Calu3 (cell line): Measurements from ENCODE around the gene SERGEF. TPM values are rescaled to one million over a fixed set of nuclear protein-coding genes. Genes with fewer than 3 reads are reported as not detected.

ENCODE experiments used
- BruUV-seq: library from RNA; stranded (reverse); fragments of 400-500 nt; replicated peaks from 2 replicates; lab custom pipeline; 2021; lab: Mats Ljungman, UMichigan
- CTCF ChIA-PET: fragments of 300-600 bp; sonication (Branson Sonifier 250); formaldehyde crosslinking; loops from one replicate; lab custom pipeline; 2022; ENCODE audit warnings: antibody characterized with exemption; lab: Charles Lee
- DNase-seq: peaks from one replicate; pipeline ENCODE4 v3.0.0; 2022
- H3K27ac Mint-ChIP-seq: one replicate; pipeline ENCODE4 v1.8.0; 2022; ENCODE audit warnings: mixed read lengths; ENCODE audit not compliant: unreplicated experiment
- H3K27me3 Mint-ChIP-seq: one replicate; pipeline ENCODE4 v1.8.0; 2022; ENCODE audit warnings: mixed read lengths; ENCODE audit not compliant: unreplicated experiment
- H3K36me3 Mint-ChIP-seq: one replicate; pipeline ENCODE4 v1.8.0; 2022; ENCODE audit warnings: mild to moderate bottlenecking, moderate library complexity, mixed read lengths; ENCODE audit not compliant: insufficient read depth, unreplicated experiment
- H3K4me1 Mint-ChIP-seq: one replicate; pipeline ENCODE4 v1.8.0; 2022; ENCODE audit warnings: mild to moderate bottlenecking, low read depth, mixed read lengths; ENCODE audit not compliant: unreplicated experiment
- H3K4me3 Mint-ChIP-seq: one replicate; pipeline ENCODE4 v1.8.0; 2022; ENCODE audit warnings: mild to moderate bottlenecking, low read depth, moderate library complexity, mixed read lengths; ENCODE audit not compliant: unreplicated experiment
- H3K9me3 Mint-ChIP-seq: one replicate; pipeline ENCODE4 v1.8.0; 2022; ENCODE audit warnings: low read depth, mixed read lengths; ENCODE audit not compliant: unreplicated experiment
- intact Hi-C: fragments of 100-400 bp; cut with micrococcal nuclease; formaldehyde crosslinking; loops from one replicate; pipeline ENCODE4 v1.10.0; 2022; ENCODE audit not compliant: unreplicated experiment
- total RNA-seq: library from RNA; stranded (reverse); gene quantifications from 2 replicates; pipeline ENCODE4 v1.2.3, GENCODE V29; 2022
- TF ChIP-seq, protein P1 (sequence below): fragments of 200-600 bp; IDR thresholded peaks from one replicate; pipeline ENCODE4 v1.8.0; 2022; ENCODE audit warnings: antibody characterized with exemption; ENCODE audit not compliant: unreplicated experiment

The SERGEF gene
- total RNA-seq, 1 experiment from 2014 or later: 28.1 TPM

DNA sequence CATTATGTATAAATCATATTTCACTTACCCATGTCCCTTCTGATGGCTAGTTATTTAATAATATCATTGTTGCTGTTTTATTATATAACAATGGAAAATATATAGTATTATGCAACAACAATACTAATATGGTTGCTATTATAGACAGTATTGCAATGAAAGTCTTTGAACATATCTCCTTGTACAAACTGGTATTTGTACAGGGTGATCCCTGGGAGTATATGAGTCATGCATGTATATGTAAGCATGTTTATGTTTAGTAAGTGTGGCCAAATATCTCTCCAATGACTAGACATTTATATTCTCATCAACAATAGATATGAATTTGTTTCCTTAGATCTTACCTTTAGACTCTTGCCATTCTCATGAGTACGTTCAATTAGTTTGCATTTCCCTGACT, 222.4 kb downstream of the SERGEF start:
- Mint-ChIP-seq H3K27me3 (no peaks in the 10 kb centered on the region), H3K9me3 (no peaks in the 10 kb centered on the region)
- CTCF ChIA-PET: no interaction called here

DNA sequence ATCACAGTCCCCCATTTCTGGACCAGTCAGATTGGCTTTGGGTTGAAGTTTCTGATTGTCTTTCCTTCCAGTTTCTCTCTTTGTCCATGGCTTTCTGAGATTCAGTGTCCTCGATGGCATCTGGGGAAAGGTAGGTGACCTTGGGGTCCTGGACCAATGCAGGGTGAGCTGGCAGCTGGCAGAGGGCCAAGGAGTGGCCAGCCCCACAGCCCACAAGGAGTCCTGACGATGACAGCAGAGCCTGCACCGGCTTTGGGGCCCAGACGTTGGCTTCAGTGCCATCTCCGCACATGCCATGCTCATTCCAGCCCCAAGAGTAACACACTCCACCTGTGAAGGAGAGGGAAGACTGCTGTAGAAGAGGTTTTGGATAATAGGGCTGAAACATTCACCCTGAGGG, 224.8 kb downstream of the SERGEF start:
- no peak for DNase-seq
- H3K9me3 Mint-ChIP-seq: no peaks in the 10 kb centered on the region
- BruUV-seq: no TSS peak
- no peak overlapping the region for H3K27ac Mint-ChIP-seq
- H3K36me3 Mint-ChIP-seq: no peaks in the 10 kb centered on the region
- CTCF ChIA-PET: no interaction called here
- peaks cover 8% of the 10 kb centered on the region for H3K4me1 Mint-ChIP-seq
- intact Hi-C loops: no loop called here
- H3K27me3 Mint-ChIP-seq: no peaks in the 10 kb centered on the region
- no peak overlapping the region for H3K4me3 Mint-ChIP-seq
- TF ChIP-seq, protein P1, sequence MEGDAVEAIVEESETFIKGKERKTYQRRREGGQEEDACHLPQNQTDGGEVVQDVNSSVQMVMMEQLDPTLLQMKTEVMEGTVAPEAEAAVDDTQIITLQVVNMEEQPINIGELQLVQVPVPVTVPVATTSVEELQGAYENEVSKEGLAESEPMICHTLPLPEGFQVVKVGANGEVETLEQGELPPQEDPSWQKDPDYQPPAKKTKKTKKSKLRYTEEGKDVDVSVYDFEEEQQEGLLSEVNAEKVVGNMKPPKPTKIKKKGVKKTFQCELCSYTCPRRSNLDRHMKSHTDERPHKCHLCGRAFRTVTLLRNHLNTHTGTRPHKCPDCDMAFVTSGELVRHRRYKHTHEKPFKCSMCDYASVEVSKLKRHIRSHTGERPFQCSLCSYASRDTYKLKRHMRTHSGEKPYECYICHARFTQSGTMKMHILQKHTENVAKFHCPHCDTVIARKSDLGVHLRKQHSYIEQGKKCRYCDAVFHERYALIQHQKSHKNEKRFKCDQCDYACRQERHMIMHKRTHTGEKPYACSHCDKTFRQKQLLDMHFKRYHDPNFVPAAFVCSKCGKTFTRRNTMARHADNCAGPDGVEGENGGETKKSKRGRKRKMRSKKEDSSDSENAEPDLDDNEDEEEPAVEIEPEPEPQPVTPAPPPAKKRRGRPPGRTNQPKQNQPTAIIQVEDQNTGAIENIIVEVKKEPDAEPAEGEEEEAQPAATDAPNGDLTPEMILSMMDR: no peak

More for the DNA sequence above, 222.4 kb downstream of the SERGEF start:
- TF ChIP-seq, protein P1: no peak
- H3K4me1 Mint-ChIP-seq: peaks cover 8% of the 10 kb centered on the region
- intact Hi-C loops: no loop called here
- no peak overlapping the region for H3K27ac Mint-ChIP-seq
- no peak overlapping the region for H3K4me3 Mint-ChIP-seq
- H3K36me3 Mint-ChIP-seq: no peaks in the 10 kb centered on the region
- BruUV-seq: no TSS peak
- no peak for DNase-seq

DNA sequence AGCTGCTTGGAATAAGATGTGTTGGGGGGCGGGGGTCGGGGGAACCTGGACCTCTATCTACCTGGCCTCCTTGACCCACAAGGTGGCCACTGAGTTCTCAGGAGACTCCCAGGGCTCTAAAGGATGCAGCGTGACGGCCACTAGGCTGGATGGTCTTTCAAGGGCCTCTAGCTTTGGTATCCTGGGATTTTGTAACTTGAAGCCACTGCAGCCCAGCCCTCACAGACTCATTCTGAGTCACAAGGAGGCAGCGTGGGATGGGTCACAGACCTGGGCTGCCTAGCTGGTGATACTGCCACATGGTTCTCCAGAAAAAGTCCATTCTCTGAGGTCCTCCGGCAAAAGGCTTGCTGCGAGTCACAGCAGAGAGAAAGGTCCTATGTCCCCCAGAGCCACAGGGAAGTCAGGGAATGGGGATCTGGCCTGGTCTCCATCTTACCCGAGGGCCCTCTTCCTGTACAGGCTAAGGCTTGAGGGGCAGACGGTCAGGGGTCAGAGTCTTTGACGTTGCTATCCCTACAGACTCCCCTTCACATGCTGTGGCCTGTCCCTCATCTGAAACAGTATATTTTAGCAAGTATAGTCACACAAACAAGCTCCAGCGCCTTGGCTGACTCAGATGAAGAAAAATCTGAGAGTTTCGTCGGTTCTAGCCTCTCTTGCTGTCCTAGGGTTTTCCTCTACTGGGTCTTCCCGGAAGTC, 225.9 kb downstream of the SERGEF start:
- peaks cover 8% of the 10 kb centered on the region for H3K27me3 Mint-ChIP-seq
- peak; percentile 17 for DNase-seq
- BruUV-seq: no TSS peak
- no peak overlapping the region for H3K4me3 Mint-ChIP-seq
- CTCF ChIA-PET: no interaction called here
- H3K36me3 Mint-ChIP-seq: no peaks in the 10 kb centered on the region
- H3K4me1 Mint-ChIP-seq: peaks cover 8% of the 10 kb centered on the region
- TF ChIP-seq, protein P1: no peak
- H3K27ac Mint-ChIP-seq: no peak overlapping the region
- no peaks in the 10 kb centered on the region for H3K9me3 Mint-ChIP-seq
- intact Hi-C loops: no loop called here

DNA sequence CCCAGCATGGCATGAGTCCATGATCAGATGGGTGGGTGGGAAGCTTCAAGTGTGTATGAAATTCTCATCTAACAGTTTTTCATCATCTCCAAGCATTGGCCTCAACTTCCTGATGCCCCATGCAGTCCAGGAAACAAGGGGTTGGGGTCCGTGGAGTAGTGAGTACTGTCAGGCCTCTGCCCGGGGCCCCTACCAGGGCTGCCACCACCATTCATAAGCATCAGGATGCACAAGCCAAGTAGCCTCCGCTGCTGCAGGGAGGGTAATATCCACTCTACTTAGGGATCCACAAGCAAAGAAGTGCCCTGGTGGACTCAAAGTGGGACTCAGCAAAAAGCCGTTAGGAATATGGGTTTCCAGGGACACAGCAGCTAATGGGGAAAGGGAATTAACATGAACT, 229.0 kb downstream of the SERGEF start:
- no peaks in the 10 kb centered on the region for H3K4me1 Mint-ChIP-seq
- CTCF ChIA-PET: no interaction called here
- BruUV-seq: no TSS peak

More for the DNA sequence above, 229.0 kb downstream of the SERGEF start:
- TF ChIP-seq, protein P1: no peak
- Mint-ChIP-seq H3K36me3 (no peaks in the 10 kb centered on the region), H3K27me3 (peaks cover 39% of the 10 kb centered on the region), H3K4me3 (no peak overlapping the region), H3K27ac (no peak overlapping the region), H3K9me3 (no peaks in the 10 kb centered on the region)
- intact Hi-C loops: no loop called here
- DNase-seq: no peak
